Fibroblast of the aortic adventitia (primary cell): ENCODE results near the gene SHOC1. TPM values are rescaled to one million over a fixed set of nuclear protein-coding genes. Genes with fewer than 3 reads are reported as not detected.

Experiments used
- DNase-seq: peaks from one replicate; pipeline ENCODE4 v3.0.0-alpha.2; 2010; ENCODE audit warnings: low read depth
- H3K4me3 ChIP-seq: 2 replicates; pipeline ENCODE4 v1.5.1; 2011; ENCODE audit warnings: low read depth, mild to moderate bottlenecking, control low read depth, low read length, moderate library complexity
- CTCF ChIP-seq: IDR thresholded peaks from 2 replicates; pipeline ENCODE4 v1.5.1; 2011; ENCODE audit warnings: mild to moderate bottlenecking, low read length, control low read depth, inconsistent platforms; ENCODE audit not compliant: insufficient read depth
- total RNA-seq: library from RNA; depleted of rRNA; stranded (reverse); fragments of >200 nt; gene quantifications from 2 replicates; pipeline ENCODE4 v1.2.3, GENCODE V29; 2012; ENCODE audit warnings: low replicate concordance

SHOC1 gene
- total RNA-seq, 1 donor = 0.09 TPM

- no peak overlapping the region for H3K4me3 ChIP-seq
- no peak for DNase-seq
- TF ChIP-seq CTCF = no peak
These were observed 41.6 kb upstream of the SHOC1 start for GRCh38 chr9:111836311-111836710.

- no peak for TF ChIP-seq CTCF
- DNase-seq = peak; percentile 57
- H3K4me3 ChIP-seq = no peak overlapping the region
These were observed 39.2 kb upstream of the SHOC1 start for GRCh38 chr9:111833941-111834340.

GRCh38 chr9:111832449-111832848 lies 37.7 kb upstream of the SHOC1 start:
- H3K4me3 ChIP-seq = no peak overlapping the region
- DNase-seq = no peak
- TF ChIP-seq CTCF = no peak

GRCh38 chr9:111831371-111832108 lies 36.8 kb upstream of the SHOC1 start:
- no peak for TF ChIP-seq CTCF
- no peak for DNase-seq
- no peak overlapping the region for H3K4me3 ChIP-seq

GRCh38 chr9:111828193-111828592 lies 33.5 kb upstream of the SHOC1 start:
- H3K4me3 ChIP-seq = no peak overlapping the region
- DNase-seq = peak; percentile 47
- TF ChIP-seq CTCF = no peak

- no peak overlapping the region for H3K4me3 ChIP-seq
- DNase-seq = peak; percentile 27
- no peak for TF ChIP-seq CTCF
These were observed 30.9 kb upstream of the SHOC1 start for GRCh38 chr9:111825468-111826145.
